Erythroblast (primary cell): Measurements from ENCODE around the gene GHR.

Experiments
- GATA1 ChIP-seq: IDR thresholded peaks from 2 replicates; pipeline ENCODE4 v1.6.1; 2011; ENCODE audit warnings: low read depth, mild to moderate bottlenecking, control low read depth, low read length, moderate library complexity
- POLR2A ChIP-seq: IDR thresholded peaks from 2 replicates; pipeline ENCODE4 v1.6.1; 2011; ENCODE audit warnings: mild to moderate bottlenecking, low read length

GRCh38 chr5:42582723-42583122 lies 159.5 kb downstream of the GHR start:
- no peak for TF ChIP-seq POLR2A
- TF ChIP-seq GATA1: no peak
